Loucy (cell line): ENCODE data around the gene FGF8.

ENCODE experiments used
- EZH2phosphoT487 ChIP-seq: fragments of 200-600 bp; IDR thresholded peaks from 2 replicates; pipeline ENCODE4 v1.6.1; 2018; ENCODE audit warnings: antibody characterized with exemption, mild to moderate bottlenecking, moderate library complexity, borderline replicate concordance
- TF ChIP-seq, protein P1 (sequence below): fragments of 200-600 bp; sonication (generic); conservative IDR thresholded peaks from 2 replicates; pipeline ENCODE4 v1.5.1; 2014; ENCODE audit warnings: mild to moderate bottlenecking, antibody characterized with exemption, low read length

DNA sequence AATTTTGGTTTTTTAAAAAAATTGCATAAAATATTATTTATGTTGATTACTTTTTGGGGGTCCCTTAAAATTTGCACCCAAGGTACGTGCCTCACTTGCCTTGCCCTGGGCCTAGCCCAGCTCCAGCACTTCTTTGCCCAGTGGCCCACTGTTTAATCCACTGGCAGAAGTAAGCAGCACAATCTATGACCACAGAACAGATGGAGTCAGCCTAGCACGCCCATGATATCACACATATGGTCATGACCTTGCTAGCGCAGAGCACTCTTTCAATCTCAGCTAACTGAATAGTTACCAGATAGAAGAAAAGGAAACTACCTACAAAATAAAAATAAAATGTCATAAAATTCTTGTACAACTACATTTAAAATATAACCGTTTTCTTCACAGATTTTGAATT, 36.7 kb upstream of the FGF8 start:
- TF ChIP-seq, protein P1, sequence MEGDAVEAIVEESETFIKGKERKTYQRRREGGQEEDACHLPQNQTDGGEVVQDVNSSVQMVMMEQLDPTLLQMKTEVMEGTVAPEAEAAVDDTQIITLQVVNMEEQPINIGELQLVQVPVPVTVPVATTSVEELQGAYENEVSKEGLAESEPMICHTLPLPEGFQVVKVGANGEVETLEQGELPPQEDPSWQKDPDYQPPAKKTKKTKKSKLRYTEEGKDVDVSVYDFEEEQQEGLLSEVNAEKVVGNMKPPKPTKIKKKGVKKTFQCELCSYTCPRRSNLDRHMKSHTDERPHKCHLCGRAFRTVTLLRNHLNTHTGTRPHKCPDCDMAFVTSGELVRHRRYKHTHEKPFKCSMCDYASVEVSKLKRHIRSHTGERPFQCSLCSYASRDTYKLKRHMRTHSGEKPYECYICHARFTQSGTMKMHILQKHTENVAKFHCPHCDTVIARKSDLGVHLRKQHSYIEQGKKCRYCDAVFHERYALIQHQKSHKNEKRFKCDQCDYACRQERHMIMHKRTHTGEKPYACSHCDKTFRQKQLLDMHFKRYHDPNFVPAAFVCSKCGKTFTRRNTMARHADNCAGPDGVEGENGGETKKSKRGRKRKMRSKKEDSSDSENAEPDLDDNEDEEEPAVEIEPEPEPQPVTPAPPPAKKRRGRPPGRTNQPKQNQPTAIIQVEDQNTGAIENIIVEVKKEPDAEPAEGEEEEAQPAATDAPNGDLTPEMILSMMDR, result no peak
- TF ChIP-seq EZH2phosphoT487, result no peak
